Measurements from ENCODE around the gene GLUL. TPM values are rescaled to one million over a fixed set of nuclear protein-coding genes. Genes with fewer than 3 reads are reported as not detected.
"Not testable (repeated sequence)": the region's sequence is repeated elsewhere in the genome, so short reads cannot be mapped to it uniquely, and the experiment has no call there.

GLUL gene
- total and polyA plus RNA-seq, 4 donors: 306 to 1,177 (median 723) TPM

DNA sequence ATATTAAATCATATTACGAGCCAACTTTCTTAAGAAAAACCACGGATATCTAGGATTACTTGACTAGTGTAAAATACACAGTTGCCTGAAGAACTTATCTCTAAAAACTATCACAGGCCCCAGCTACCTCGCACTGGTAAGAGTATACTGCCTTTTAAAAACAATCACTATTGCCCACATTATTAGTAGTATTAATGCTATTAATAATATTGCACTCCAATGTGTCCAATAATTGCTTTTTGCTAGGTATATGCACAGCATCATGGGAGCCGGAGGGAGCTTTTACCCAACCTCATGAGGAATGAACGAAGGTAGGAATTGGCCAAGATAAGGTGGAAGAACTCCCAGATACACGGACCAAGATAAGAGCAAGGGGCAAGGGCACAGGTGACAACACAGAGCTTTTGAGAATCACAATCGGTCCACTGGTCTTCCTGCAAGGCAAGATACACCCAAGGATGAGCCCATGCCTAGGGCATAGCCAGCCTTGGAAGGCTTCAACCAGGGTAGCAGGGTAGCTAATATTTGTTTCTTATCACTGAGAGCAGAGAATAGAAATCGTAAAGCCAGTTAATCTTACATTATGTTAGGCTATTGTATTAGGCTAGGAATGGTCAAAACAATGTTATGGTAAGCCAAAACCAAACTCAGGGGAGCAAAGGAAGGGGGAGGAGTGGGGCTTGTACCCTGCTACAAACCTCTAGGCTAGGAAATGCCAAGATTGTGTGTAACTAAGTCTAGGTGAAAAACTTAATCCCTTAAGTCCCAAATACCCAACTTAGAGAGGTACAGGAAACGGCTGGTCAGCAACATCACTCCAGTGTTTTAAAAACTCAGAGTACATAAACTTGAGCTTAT lies 9.4 kb downstream of the GLUL start:
- TF ChIP-seq TAF1 (conservative IDR thresholded peaks at IDR 0.05): no peak
- no peak for TF ChIP-seq FOXA2 (IDR thresholded peaks at IDR 0.05)
- TF ChIP-seq JUND (IDR thresholded peaks at IDR 0.05): no peak
- TF ChIP-seq, protein P1, sequence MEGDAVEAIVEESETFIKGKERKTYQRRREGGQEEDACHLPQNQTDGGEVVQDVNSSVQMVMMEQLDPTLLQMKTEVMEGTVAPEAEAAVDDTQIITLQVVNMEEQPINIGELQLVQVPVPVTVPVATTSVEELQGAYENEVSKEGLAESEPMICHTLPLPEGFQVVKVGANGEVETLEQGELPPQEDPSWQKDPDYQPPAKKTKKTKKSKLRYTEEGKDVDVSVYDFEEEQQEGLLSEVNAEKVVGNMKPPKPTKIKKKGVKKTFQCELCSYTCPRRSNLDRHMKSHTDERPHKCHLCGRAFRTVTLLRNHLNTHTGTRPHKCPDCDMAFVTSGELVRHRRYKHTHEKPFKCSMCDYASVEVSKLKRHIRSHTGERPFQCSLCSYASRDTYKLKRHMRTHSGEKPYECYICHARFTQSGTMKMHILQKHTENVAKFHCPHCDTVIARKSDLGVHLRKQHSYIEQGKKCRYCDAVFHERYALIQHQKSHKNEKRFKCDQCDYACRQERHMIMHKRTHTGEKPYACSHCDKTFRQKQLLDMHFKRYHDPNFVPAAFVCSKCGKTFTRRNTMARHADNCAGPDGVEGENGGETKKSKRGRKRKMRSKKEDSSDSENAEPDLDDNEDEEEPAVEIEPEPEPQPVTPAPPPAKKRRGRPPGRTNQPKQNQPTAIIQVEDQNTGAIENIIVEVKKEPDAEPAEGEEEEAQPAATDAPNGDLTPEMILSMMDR (IDR thresholded peaks at IDR 0.05; ENCODE audit: low read depth, low read length, missing input control): no peak
- no peak for TF ChIP-seq GABPA (IDR thresholded peaks at IDR 0.05 in 1 of 2, conservative IDR thresholded peaks at IDR 0.05 in 1 of 2)
- no peak for TF ChIP-seq YY1 (IDR thresholded peaks at IDR 0.05)
- TF ChIP-seq RAD21 (IDR thresholded peaks at IDR 0.05): no peak
- TF ChIP-seq FOXA1 (IDR thresholded peaks at IDR 0.05): no peak
- TF ChIP-seq RXRA (IDR thresholded peaks at IDR 0.05): no peak
- no peak for TF ChIP-seq NR2F2 (IDR thresholded peaks at IDR 0.05)
- TF ChIP-seq HNF4G (IDR thresholded peaks at IDR 0.05): no peak
- TF ChIP-seq, protein P2, sequence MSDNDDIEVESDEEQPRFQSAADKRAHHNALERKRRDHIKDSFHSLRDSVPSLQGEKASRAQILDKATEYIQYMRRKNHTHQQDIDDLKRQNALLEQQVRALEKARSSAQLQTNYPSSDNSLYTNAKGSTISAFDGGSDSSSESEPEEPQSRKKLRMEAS (IDR thresholded peaks at IDR 0.05): no peak
- TF ChIP-seq, protein P3, sequence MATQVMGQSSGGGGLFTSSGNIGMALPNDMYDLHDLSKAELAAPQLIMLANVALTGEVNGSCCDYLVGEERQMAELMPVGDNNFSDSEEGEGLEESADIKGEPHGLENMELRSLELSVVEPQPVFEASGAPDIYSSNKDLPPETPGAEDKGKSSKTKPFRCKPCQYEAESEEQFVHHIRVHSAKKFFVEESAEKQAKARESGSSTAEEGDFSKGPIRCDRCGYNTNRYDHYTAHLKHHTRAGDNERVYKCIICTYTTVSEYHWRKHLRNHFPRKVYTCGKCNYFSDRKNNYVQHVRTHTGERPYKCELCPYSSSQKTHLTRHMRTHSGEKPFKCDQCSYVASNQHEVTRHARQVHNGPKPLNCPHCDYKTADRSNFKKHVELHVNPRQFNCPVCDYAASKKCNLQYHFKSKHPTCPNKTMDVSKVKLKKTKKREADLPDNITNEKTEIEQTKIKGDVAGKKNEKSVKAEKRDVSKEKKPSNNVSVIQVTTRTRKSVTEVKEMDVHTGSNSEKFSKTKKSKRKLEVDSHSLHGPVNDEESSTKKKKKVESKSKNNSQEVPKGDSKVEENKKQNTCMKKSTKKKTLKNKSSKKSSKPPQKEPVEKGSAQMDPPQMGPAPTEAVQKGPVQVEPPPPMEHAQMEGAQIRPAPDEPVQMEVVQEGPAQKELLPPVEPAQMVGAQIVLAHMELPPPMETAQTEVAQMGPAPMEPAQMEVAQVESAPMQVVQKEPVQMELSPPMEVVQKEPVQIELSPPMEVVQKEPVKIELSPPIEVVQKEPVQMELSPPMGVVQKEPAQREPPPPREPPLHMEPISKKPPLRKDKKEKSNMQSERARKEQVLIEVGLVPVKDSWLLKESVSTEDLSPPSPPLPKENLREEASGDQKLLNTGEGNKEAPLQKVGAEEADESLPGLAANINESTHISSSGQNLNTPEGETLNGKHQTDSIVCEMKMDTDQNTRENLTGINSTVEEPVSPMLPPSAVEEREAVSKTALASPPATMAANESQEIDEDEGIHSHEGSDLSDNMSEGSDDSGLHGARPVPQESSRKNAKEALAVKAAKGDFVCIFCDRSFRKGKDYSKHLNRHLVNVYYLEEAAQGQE (IDR thresholded peaks at IDR 0.05): no peak
- no peaks in the 10 kb centered on the region for H3K9me3 ChIP-seq (ENCODE audit: control insufficient read depth in 4 of 4, low read length in 3 of 4)
- H3K4me3 ChIP-seq (ENCODE audit: low read depth in 1 of 3, low read length in 3 of 3): no peak overlapping the region
- H3K27me3 ChIP-seq (ENCODE audit: control insufficient read depth in 4 of 4, insufficient read depth in 4 of 4, low read length in 3 of 4): no peaks in the 10 kb centered on the region
- peaks cover 0 to 15% (median 2%) of the 10 kb centered on the region in 4 donors for H3K4me1 ChIP-seq (ENCODE audit: control insufficient read depth in 4 of 4, insufficient read depth in 4 of 4, low read length in 3 of 4)
- no peak for DNase-seq (ENCODE audit: low spot score)
- H3K27ac ChIP-seq (ENCODE audit: low read depth in 1 of 2, low read length in 2 of 2): no peak overlapping the region
- H3K36me3 ChIP-seq (ENCODE audit: control insufficient read depth in 4 of 4, insufficient read depth in 3 of 4, low read depth in 1 of 4, low read length in 3 of 4): peaks cover 5 to 55% (median 46%) of the 10 kb centered on the region in 4 donors
- no peak overlapping the region for H3K9ac ChIP-seq (ENCODE audit: low read depth in 1 of 2, low read length in 2 of 2)
- 80% methylated on average over 9 of the region's 9 CpGs for WGBS

DNA sequence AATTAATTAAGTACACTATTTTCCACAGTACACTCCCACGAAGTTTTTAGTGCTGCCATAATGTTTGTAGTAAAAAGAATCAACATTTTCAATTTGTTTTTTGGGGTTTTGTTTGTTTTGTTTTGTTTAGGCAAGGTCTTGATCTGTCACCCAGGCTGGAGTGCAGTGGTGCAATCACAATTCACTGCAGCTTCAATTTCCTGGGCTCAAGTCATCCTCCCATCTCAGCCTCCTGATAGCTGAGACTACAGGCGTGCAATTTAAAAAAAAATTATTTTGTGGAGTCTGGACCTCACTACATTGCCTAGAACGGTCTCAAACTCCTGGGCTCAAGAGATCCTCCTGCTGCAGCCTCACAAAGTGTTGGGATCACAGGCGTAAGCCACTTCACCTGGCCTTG lies 11.4 kb downstream of the GLUL start:
- no peak overlapping the region for H3K4me3 ChIP-seq (ENCODE audit: low read depth in 1 of 3, low read length in 3 of 3)
- no peaks in the 10 kb centered on the region for H3K9me3 ChIP-seq (ENCODE audit: control insufficient read depth in 4 of 4, low read length in 3 of 4)
- no peaks in the 10 kb centered on the region for H3K4me1 ChIP-seq (ENCODE audit: control insufficient read depth in 4 of 4, insufficient read depth in 4 of 4, low read length in 3 of 4)
- H3K36me3 ChIP-seq (ENCODE audit: control insufficient read depth in 4 of 4, insufficient read depth in 3 of 4, low read depth in 1 of 4, low read length in 3 of 4): peaks cover 1 to 35% (median 26%) of the 10 kb centered on the region in 4 donors
- no peaks in the 10 kb centered on the region for H3K27me3 ChIP-seq (ENCODE audit: control insufficient read depth in 4 of 4, insufficient read depth in 4 of 4, low read length in 3 of 4)
- no peak overlapping the region for H3K27ac ChIP-seq (ENCODE audit: low read depth in 1 of 2, low read length in 2 of 2)
- DNase-seq (ENCODE audit: low spot score): no peak
- no peak for TF ChIP-seq JUND (IDR thresholded peaks at IDR 0.05)
- peak in 1 of 2 donors; percentile 4 for TF ChIP-seq HNF4A (conservative IDR thresholded peaks at IDR 0.05)
- 72% methylated on average over 4 of the region's 4 CpGs for WGBS
- H3K9ac ChIP-seq (ENCODE audit: low read depth in 1 of 2, low read length in 2 of 2): no peak overlapping the region

DNA sequence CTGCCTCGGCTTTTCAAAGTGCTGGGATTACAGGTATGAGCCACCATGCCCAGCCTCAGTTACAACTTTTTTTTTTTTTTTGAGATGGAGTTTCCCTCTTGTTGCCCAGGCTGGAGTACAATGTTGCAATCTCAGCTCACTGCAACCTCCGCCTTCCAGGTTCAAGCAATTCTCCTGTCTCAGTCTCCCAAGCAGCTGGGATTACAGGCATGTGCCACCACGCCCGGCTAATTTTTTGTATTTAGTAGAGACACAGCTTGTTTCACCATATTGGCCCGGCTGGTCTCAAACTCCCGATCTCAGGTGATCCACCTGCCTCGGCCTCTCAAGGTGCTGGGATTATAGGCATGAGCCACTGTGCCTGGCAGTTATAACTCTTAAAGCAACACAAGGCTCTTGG lies 11.8 kb downstream of the GLUL start:
- not testable (repeated sequence) for H3K27ac ChIP-seq (ENCODE audit: low read depth in 1 of 2, low read length in 2 of 2); H3K9ac ChIP-seq (ENCODE audit: low read depth in 1 of 2, low read length in 2 of 2); H3K27me3 ChIP-seq (ENCODE audit: control insufficient read depth in 4 of 4, insufficient read depth in 4 of 4, low read length in 3 of 4); H3K4me3 ChIP-seq (ENCODE audit: low read depth in 1 of 3, low read length in 3 of 3); H3K4me1 ChIP-seq (ENCODE audit: control insufficient read depth in 4 of 4, insufficient read depth in 4 of 4, low read length in 3 of 4); H3K9me3 ChIP-seq (ENCODE audit: control insufficient read depth in 4 of 4, low read length in 3 of 4); DNase-seq (ENCODE audit: low spot score)
- 73% methylated on average over 7 of the region's 7 CpGs for WGBS
- peaks cover 1 to 32% (median 23%) of the 10 kb centered on the region in 4 donors for H3K36me3 ChIP-seq (ENCODE audit: control insufficient read depth in 4 of 4, insufficient read depth in 3 of 4, low read depth in 1 of 4, low read length in 3 of 4)

All from liver (tissue), 9 donors.